ENCODE data around the gene ZNF37A.
"Not testable (repeated sequence)": the region's sequence is repeated elsewhere in the genome, so short reads cannot be mapped to it uniquely, and the experiment has no call there.

ZNF37A gene

GRCh38 chr10:38150891-38151463 is 56.8 kb downstream of the ZNF37A start:
- DNase-seq (ENCODE audit: low read depth): not testable (repeated sequence)

- no peak for DNase-seq (ENCODE audit: low read depth)
Observed at GRCh38 chr10:38156416-38157269, 62.5 kb downstream of the ZNF37A start.

GRCh38 chr10:38157270-38157685 is 63.1 kb downstream of the ZNF37A start:
- no peak for DNase-seq (ENCODE audit: low read depth)

GRCh38 chr10:38159004-38159403 is 64.9 kb downstream of the ZNF37A start:
- no peak for DNase-seq (ENCODE audit: low read depth)

- DNase-seq (ENCODE audit: low read depth): no peak
Observed at GRCh38 chr10:38163617-38164016, 69.5 kb downstream of the ZNF37A start.

GRCh38 chr10:38174336-38174735 is 80.2 kb downstream of the ZNF37A start:
- no peak for DNase-seq (ENCODE audit: low read depth)

- DNase-seq (ENCODE audit: low read depth): no peak
Observed at GRCh38 chr10:38184477-38184876, 90.3 kb downstream of the ZNF37A start.
